ENCODE data around the gene IPO11.

IPO11 gene

GRCh38 chr5:62649476-62650113 is 237.0 kb downstream of the IPO11 start:
- peak; percentile 20; the same call in 2 of the 3 replicates for ATAC-seq (ENCODE audit: low read depth)

GRCh38 chr5:62650197-62650596 is 237.6 kb downstream of the IPO11 start:
- H3K4me1 ChIP-seq (ENCODE audit: insufficient read depth, poor library complexity, severe bottlenecking), result no peaks in the 10 kb centered on the region
- no peaks in the 10 kb centered on the region for H3K9me3 ChIP-seq (ENCODE audit: severe bottlenecking)
- H3K4me3 ChIP-seq (ENCODE audit: severe bottlenecking), result no peak overlapping the region
- no peaks in the 10 kb centered on the region for H3K36me3 ChIP-seq (ENCODE audit: low read depth)
- H3K27ac ChIP-seq (ENCODE audit: poor library complexity, severe bottlenecking), result no peak overlapping the region
- ATAC-seq (ENCODE audit: low read depth) (no peak), DNase-seq (ENCODE audit: low spot score) (no peak)
- H3K27me3 ChIP-seq (ENCODE audit: insufficient read depth, poor library complexity, severe bottlenecking), result no peaks in the 10 kb centered on the region
- no peak for TF ChIP-seq CTCF (IDR thresholded peaks at IDR 0.05; ENCODE audit: poor library complexity, severe bottlenecking)

More at GRCh38 chr5:62649476-62650113, 237.0 kb downstream of the IPO11 start:
- DNase-seq (ENCODE audit: low spot score), result no peak
- no peak for TF ChIP-seq CTCF (IDR thresholded peaks at IDR 0.05; ENCODE audit: poor library complexity, severe bottlenecking)
- H3K27me3 ChIP-seq (ENCODE audit: insufficient read depth, poor library complexity, severe bottlenecking), result no peaks in the 10 kb centered on the region
- H3K9me3 ChIP-seq (ENCODE audit: severe bottlenecking), result no peaks in the 10 kb centered on the region
- H3K4me1 ChIP-seq (ENCODE audit: insufficient read depth, poor library complexity, severe bottlenecking), result no peaks in the 10 kb centered on the region
- H3K36me3 ChIP-seq (ENCODE audit: low read depth), result no peaks in the 10 kb centered on the region
- H3K27ac ChIP-seq (ENCODE audit: poor library complexity, severe bottlenecking), result no peak overlapping the region
- H3K4me3 ChIP-seq (ENCODE audit: severe bottlenecking), result no peak overlapping the region

DNA sequence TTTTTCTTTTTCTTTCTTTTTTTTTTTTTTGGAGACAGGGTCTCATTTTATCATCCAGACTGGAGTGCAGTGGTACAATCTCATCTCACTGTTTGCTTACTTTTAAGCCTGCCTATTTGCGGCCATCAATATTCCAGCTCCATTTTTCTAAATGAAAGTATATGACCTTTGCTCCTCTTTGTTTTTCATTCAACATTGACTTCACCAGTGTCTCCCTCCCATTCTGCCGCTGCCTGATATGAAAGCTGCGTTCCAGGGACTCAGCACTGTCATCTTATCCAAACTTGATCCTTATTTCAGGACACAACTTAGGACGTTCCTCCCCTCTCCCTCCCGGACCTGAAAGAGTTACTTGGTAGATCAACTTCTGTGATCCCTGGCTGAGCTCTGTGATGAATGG is 239.7 kb downstream of the IPO11 start:
- Histone ChIP-seq H3K4me3 (ENCODE audit: severe bottlenecking) (no peak overlapping the region), H3K4me1 (ENCODE audit: insufficient read depth, poor library complexity, severe bottlenecking) (no peaks in the 10 kb centered on the region), H3K27me3 (ENCODE audit: insufficient read depth, poor library complexity, severe bottlenecking) (no peaks in the 10 kb centered on the region), H3K36me3 (ENCODE audit: low read depth) (no peaks in the 10 kb centered on the region), H3K27ac (ENCODE audit: poor library complexity, severe bottlenecking) (no peak overlapping the region), H3K9me3 (ENCODE audit: severe bottlenecking) (no peaks in the 10 kb centered on the region)
- ATAC-seq (ENCODE audit: low read depth) (no peak), DNase-seq (ENCODE audit: low spot score) (no peak)
- no peak for TF ChIP-seq CTCF (IDR thresholded peaks at IDR 0.05; ENCODE audit: poor library complexity, severe bottlenecking)

GRCh38 chr5:62653001-62653863 is 240.7 kb downstream of the IPO11 start:
- no peak for DNase-seq (ENCODE audit: low spot score)

More at GRCh38 chr5:62653001-62653863, 240.7 kb downstream of the IPO11 start:
- H3K9me3 ChIP-seq (ENCODE audit: severe bottlenecking), result no peaks in the 10 kb centered on the region
- H3K27me3 ChIP-seq (ENCODE audit: insufficient read depth, poor library complexity, severe bottlenecking), result no peaks in the 10 kb centered on the region
- H3K27ac ChIP-seq (ENCODE audit: poor library complexity, severe bottlenecking), result no peak overlapping the region
- H3K4me3 ChIP-seq (ENCODE audit: severe bottlenecking), result no peak overlapping the region
- no peaks in the 10 kb centered on the region for H3K4me1 ChIP-seq (ENCODE audit: insufficient read depth, poor library complexity, severe bottlenecking)
- no peaks in the 10 kb centered on the region for H3K36me3 ChIP-seq (ENCODE audit: low read depth)
- ATAC-seq (ENCODE audit: low read depth), result no peak
- no peak for TF ChIP-seq CTCF (IDR thresholded peaks at IDR 0.05; ENCODE audit: poor library complexity, severe bottlenecking)
